Calu3 (cell line): Measurements from ENCODE around the gene MAPK8IP2. TPM values are rescaled to one million over a fixed set of nuclear protein-coding genes. Genes with fewer than 3 reads are reported as not detected.

Experiments used
- BruUV-seq: library from RNA; stranded (reverse); fragments of 400-500 nt; replicated peaks from 2 replicates; lab custom pipeline; 2021; lab: Mats Ljungman, UMichigan
- CTCF ChIA-PET: fragments of 300-600 bp; sonication (Branson Sonifier 250); formaldehyde crosslinking; loops from one replicate; lab custom pipeline; 2022; ENCODE audit warnings: antibody characterized with exemption; lab: Charles Lee
- DNase-seq: peaks from one replicate; pipeline ENCODE4 v3.0.0; 2022
- H3K27ac Mint-ChIP-seq: one replicate; pipeline ENCODE4 v1.8.0; 2022; ENCODE audit warnings: mixed read lengths; ENCODE audit not compliant: unreplicated experiment
- H3K27me3 Mint-ChIP-seq: one replicate; pipeline ENCODE4 v1.8.0; 2022; ENCODE audit warnings: mixed read lengths; ENCODE audit not compliant: unreplicated experiment
- H3K36me3 Mint-ChIP-seq: one replicate; pipeline ENCODE4 v1.8.0; 2022; ENCODE audit warnings: mild to moderate bottlenecking, moderate library complexity, mixed read lengths; ENCODE audit not compliant: insufficient read depth, unreplicated experiment
- H3K4me1 Mint-ChIP-seq: one replicate; pipeline ENCODE4 v1.8.0; 2022; ENCODE audit warnings: mild to moderate bottlenecking, low read depth, mixed read lengths; ENCODE audit not compliant: unreplicated experiment
- H3K4me3 Mint-ChIP-seq: one replicate; pipeline ENCODE4 v1.8.0; 2022; ENCODE audit warnings: mild to moderate bottlenecking, low read depth, moderate library complexity, mixed read lengths; ENCODE audit not compliant: unreplicated experiment
- H3K9me3 Mint-ChIP-seq: one replicate; pipeline ENCODE4 v1.8.0; 2022; ENCODE audit warnings: low read depth, mixed read lengths; ENCODE audit not compliant: unreplicated experiment
- CTCF ChIP-seq: fragments of 200-600 bp; IDR thresholded peaks from one replicate; pipeline ENCODE4 v1.8.0; 2022; ENCODE audit warnings: antibody characterized with exemption; ENCODE audit not compliant: unreplicated experiment
- intact Hi-C: fragments of 100-400 bp; cut with micrococcal nuclease; formaldehyde crosslinking; loops from one replicate; pipeline ENCODE4 v1.10.0; 2022; ENCODE audit not compliant: unreplicated experiment
- total RNA-seq: library from RNA; stranded (reverse); gene quantifications from 2 replicates; pipeline ENCODE4 v1.2.3, GENCODE V29; 2022

MAPK8IP2 gene
- total RNA-seq, 1 experiment from 2014 or later = 2.9 TPM

GRCh38 chr22:50608996-50609395 is 8.4 kb downstream of the MAPK8IP2 start:
- no peak for DNase-seq
- H3K9me3 Mint-ChIP-seq = no peaks in the 10 kb centered on the region
- no peak overlapping the region for H3K27ac Mint-ChIP-seq
- no peak for TF ChIP-seq CTCF
- CTCF ChIA-PET = interaction anchor here (0.7 kb wide), 1 partner anchor 77 kb away, joined by 3 read pairs; no protein-coding TSS in a partner anchor
- H3K4me1 Mint-ChIP-seq = peaks cover 11% of the 10 kb centered on the region
- peaks cover 57% of the 10 kb centered on the region for H3K27me3 Mint-ChIP-seq
- no peaks in the 10 kb centered on the region for H3K36me3 Mint-ChIP-seq
- intact Hi-C loops = no loop called here
- BruUV-seq = no TSS peak
- no peak overlapping the region for H3K4me3 Mint-ChIP-seq

- TF ChIP-seq CTCF = no peak
- Mint-ChIP-seq H3K4me1 (peaks cover 11% of the 10 kb centered on the region), H3K9me3 (no peaks in the 10 kb centered on the region), H3K36me3 (no peaks in the 10 kb centered on the region), H3K27ac (no peak overlapping the region), H3K27me3 (peaks cover 57% of the 10 kb centered on the region), H3K4me3 (no peak overlapping the region)
- CTCF ChIA-PET = no interaction called here
- no TSS peak for BruUV-seq
- DNase-seq = no peak
- intact Hi-C loops = no loop called here
Observed at GRCh38 chr22:50609599-50609998, 9.0 kb downstream of the MAPK8IP2 start.

- Mint-ChIP-seq H3K27ac (no peak overlapping the region), H3K4me3 (no peak overlapping the region), H3K9me3 (no peaks in the 10 kb centered on the region), H3K36me3 (no peaks in the 10 kb centered on the region), H3K4me1 (peaks cover 11% of the 10 kb centered on the region), H3K27me3 (peaks cover 57% of the 10 kb centered on the region)
- no TSS peak for BruUV-seq
- DNase-seq = no peak
- intact Hi-C loops = no loop called here
- CTCF ChIA-PET = no interaction called here
- no peak for TF ChIP-seq CTCF
Observed at GRCh38 chr22:50610041-50610451, 9.5 kb downstream of the MAPK8IP2 start.

- peaks cover 57% of the 10 kb centered on the region for H3K27me3 Mint-ChIP-seq
- TF ChIP-seq CTCF = no peak
- no peak overlapping the region for H3K4me3 Mint-ChIP-seq
- CTCF ChIA-PET = no interaction called here
- intact Hi-C loops = no loop called here
- no peak for DNase-seq
- BruUV-seq = no TSS peak
- no peaks in the 10 kb centered on the region for H3K9me3 Mint-ChIP-seq
- H3K27ac Mint-ChIP-seq = no peak overlapping the region
- H3K36me3 Mint-ChIP-seq = no peaks in the 10 kb centered on the region
- peaks cover 11% of the 10 kb centered on the region for H3K4me1 Mint-ChIP-seq
Observed at GRCh38 chr22:50610581-50610980, 10.0 kb downstream of the MAPK8IP2 start.
